WTC11 (cell line): Measurements from ENCODE around the gene TPPP3. TPM values are rescaled to one million over a fixed set of nuclear protein-coding genes. Genes with fewer than 3 reads are reported as not detected.
A peak's percentile ranks its signal among the peaks of the same experiment; 100 is the strongest.

Experiments used
- ATAC-seq: fragments of 200-7000 bp; cut with Tn5 transposase; 2 replicates; pipeline ENCODE4 v1.10.0; 2021; ENCODE audit warnings: mild to moderate bottlenecking, moderate library complexity
- CTCF ChIA-PET: fragments of 300-600 bp; sonication (Branson Sonifier 250); formaldehyde crosslinking; loops from one replicate; lab custom pipeline; 2021; ENCODE audit warnings: antibody characterized with exemption; lab: Charles Lee
- POLR2A ChIA-PET: fragments of 350-600 bp; sonication (Branson Sonifier 250); formaldehyde crosslinking; loops from one replicate; lab custom pipeline; 2021; ENCODE audit warnings: antibody characterized with exemption; lab: Charles Lee
- DNase-seq: peaks from one replicate; pipeline ENCODE4 v3.0.0; 2021; ENCODE audit warnings: low spot score
- H3K27ac Mint-ChIP-seq: 2 replicates; pipeline ENCODE4 v1.8.0; 2021; ENCODE audit warnings: mixed read lengths
- H3K27me3 Mint-ChIP-seq: 2 replicates; pipeline ENCODE4 v1.8.0; 2021; ENCODE audit warnings: low read depth, mild to moderate bottlenecking, moderate library complexity, mixed read lengths
- H3K36me3 Mint-ChIP-seq: 2 replicates; pipeline ENCODE4 v1.8.0; 2021; ENCODE audit warnings: mixed read lengths
- H3K4me1 Mint-ChIP-seq: 2 replicates; pipeline ENCODE4 v1.8.0; 2022; ENCODE audit warnings: mixed read lengths
- H3K4me3 Mint-ChIP-seq: 2 replicates; pipeline ENCODE4 v1.8.0; 2021; ENCODE audit warnings: mild to moderate bottlenecking, moderate library complexity, mixed read lengths
- H3K9me3 Mint-ChIP-seq: 2 replicates; pipeline ENCODE4 v1.8.0; 2021; ENCODE audit warnings: mixed read lengths
- ATF3 ChIP-seq: sonication (generic); formaldehyde crosslinking; conservative IDR thresholded peaks from 2 replicates; pipeline ENCODE4 v1.8.1; 2022; ENCODE audit warnings: mild to moderate bottlenecking, missing genetic modification reagents
- ATF6 ChIP-seq: sonication (generic); formaldehyde crosslinking; IDR thresholded peaks from 2 replicates; pipeline ENCODE4 v1.8.1; 2023; ENCODE audit warnings: mild to moderate bottlenecking, missing genetic modification reagents
- CBFB ChIP-seq: sonication (generic); formaldehyde crosslinking; IDR thresholded peaks from 2 replicates; pipeline ENCODE4 v1.8.1; 2022; ENCODE audit warnings: mild to moderate bottlenecking, low read depth, missing genetic modification reagents
- CDX4 ChIP-seq: fragments of 250-450 bp; sonication (Bioruptor Pico); IDR thresholded peaks from 2 replicates; pipeline ENCODE4 v1.9.0; 2021; ENCODE audit warnings: moderate library complexity, mild to moderate bottlenecking, inconsistent platforms, borderline replicate concordance
- CREB1 ChIP-seq: sonication (generic); formaldehyde crosslinking; IDR thresholded peaks from 2 replicates; pipeline ENCODE4 v1.8.0; 2023; ENCODE audit warnings: mild to moderate bottlenecking, missing genetic modification reagents
- E2F4 ChIP-seq: sonication (generic); formaldehyde crosslinking; IDR thresholded peaks from 2 replicates; pipeline ENCODE4 v1.8.1; 2022; ENCODE audit warnings: low read depth, mild to moderate bottlenecking, moderate library complexity, missing genetic modification reagents, borderline replicate concordance
- EMX1 ChIP-seq: fragments of 250-450 bp; sonication (Bioruptor Pico); IDR thresholded peaks from 2 replicates; pipeline ENCODE4 v1.8.0; 2021; ENCODE audit warnings: mild to moderate bottlenecking
- ETV6 ChIP-seq: sonication (generic); formaldehyde crosslinking; IDR thresholded peaks from 2 replicates; pipeline ENCODE4 v1.8.1; 2022; ENCODE audit warnings: mild to moderate bottlenecking, missing genetic modification reagents
- FOXP1 ChIP-seq: sonication (generic); formaldehyde crosslinking; IDR thresholded peaks from 2 replicates; pipeline ENCODE4 v1.8.0; 2022; ENCODE audit warnings: missing genetic modification reagents, mild to moderate bottlenecking, moderate library complexity, borderline replicate concordance
- GABPB1 ChIP-seq: sonication (generic); formaldehyde crosslinking; IDR thresholded peaks from 2 replicates; pipeline ENCODE4 v1.8.1; 2023; ENCODE audit warnings: mild to moderate bottlenecking, missing genetic modification reagents
- HMGA2 ChIP-seq: fragments of 250-450 bp; sonication (Bioruptor Pico); IDR thresholded peaks from 2 replicates; pipeline ENCODE4 v1.4.0; 2021; ENCODE audit warnings: mild to moderate bottlenecking, moderate library complexity
- MAX ChIP-seq: sonication (generic); formaldehyde crosslinking; IDR thresholded peaks from 2 replicates; pipeline ENCODE4 v1.8.0; 2022; ENCODE audit warnings: mild to moderate bottlenecking, missing genetic modification reagents
- MYBL2 ChIP-seq: sonication (generic); formaldehyde crosslinking; IDR thresholded peaks from 2 replicates; pipeline ENCODE4 v1.8.1; 2023; ENCODE audit warnings: mild to moderate bottlenecking, moderate library complexity, missing genetic modification reagents
- NR1H2 ChIP-seq: sonication (generic); formaldehyde crosslinking; IDR thresholded peaks from 2 replicates; pipeline ENCODE4 v1.9.0; 2021; ENCODE audit warnings: mild to moderate bottlenecking, moderate library complexity, missing genetic modification reagents
- OVOL2 ChIP-seq: fragments of 250-450 bp; sonication (Bioruptor Pico); IDR thresholded peaks from 2 replicates; pipeline ENCODE4 v1.9.0; 2021; ENCODE audit warnings: mild to moderate bottlenecking, borderline replicate concordance
- RORB ChIP-seq: fragments of 250-450 bp; sonication (Bioruptor Pico); IDR thresholded peaks from 2 replicates; pipeline ENCODE4 v1.9.0; 2021; ENCODE audit warnings: mild to moderate bottlenecking
- ZNF317 ChIP-seq: sonication (generic); formaldehyde crosslinking; IDR thresholded peaks from 2 replicates; pipeline ENCODE4 v1.8.1; 2023; ENCODE audit warnings: low read depth, mild to moderate bottlenecking, moderate library complexity, missing genetic modification reagents, borderline replicate concordance
- total RNA-seq: library from RNA; stranded (reverse); gene quantifications from 3 replicates; pipeline ENCODE4 v1.2.3, GENCODE V29; 2021
- TF ChIP-seq, protein P1 (sequence below): sonication (generic); formaldehyde crosslinking; IDR thresholded peaks from 2 replicates; pipeline ENCODE4 v1.8.0; 2023; ENCODE audit warnings: missing genetic modification reagents, mild to moderate bottlenecking, borderline replicate concordance
- TF ChIP-seq, protein P2 (sequence below): sonication (generic); formaldehyde crosslinking; IDR thresholded peaks from 2 replicates; pipeline ENCODE4 v1.8.0; 2022; ENCODE audit warnings: missing genetic modification reagents
- TF ChIP-seq, protein P3 (sequence below): sonication (generic); formaldehyde crosslinking; conservative IDR thresholded peaks from 2 replicates; pipeline ENCODE4 v1.8.1; 2023; ENCODE audit warnings: mild to moderate bottlenecking, low read depth, missing genetic modification reagents, moderate library complexity

TPPP3 gene
- total RNA-seq, 1 experiment from 2014 or later, result 0.74 TPM

GRCh38 chr16:67395458-67396158, 2.3 kb upstream of the TPPP3 start:
- POLR2A ChIA-PET, result no interaction called here
- Mint-ChIP-seq H3K27me3 (peaks cover 59% of the 10 kb centered on the region), H3K4me1 (peaks cover 23% of the 10 kb centered on the region), H3K36me3 (no peaks in the 10 kb centered on the region)
- TF ChIP-seq HMGA2 (CRISPR knock-in tag) (no peak), OVOL2 (no peak), CREB1 (CRISPR knock-in tag) (no peak), MYBL2 (CRISPR knock-in tag) (no peak), E2F4 (CRISPR knock-in tag) (no peak), CBFB (CRISPR knock-in tag) (no peak), FOXP1 (CRISPR knock-in tag) (no peak), ATF3 (CRISPR knock-in tag) (no peak), CDX4 (CRISPR knock-in tag) (no peak), NR1H2 (CRISPR knock-in tag) (no peak), RORB (CRISPR knock-in tag) (no peak), MAX (CRISPR knock-in tag) (no peak), GABPB1 (CRISPR knock-in tag) (no peak), ATF6 (no peak), ZNF317 (CRISPR knock-in tag) (no peak), ETV6 (CRISPR knock-in tag) (no peak), EMX1 (CRISPR knock-in tag) (no peak)
- TF ChIP-seq, protein P1, sequence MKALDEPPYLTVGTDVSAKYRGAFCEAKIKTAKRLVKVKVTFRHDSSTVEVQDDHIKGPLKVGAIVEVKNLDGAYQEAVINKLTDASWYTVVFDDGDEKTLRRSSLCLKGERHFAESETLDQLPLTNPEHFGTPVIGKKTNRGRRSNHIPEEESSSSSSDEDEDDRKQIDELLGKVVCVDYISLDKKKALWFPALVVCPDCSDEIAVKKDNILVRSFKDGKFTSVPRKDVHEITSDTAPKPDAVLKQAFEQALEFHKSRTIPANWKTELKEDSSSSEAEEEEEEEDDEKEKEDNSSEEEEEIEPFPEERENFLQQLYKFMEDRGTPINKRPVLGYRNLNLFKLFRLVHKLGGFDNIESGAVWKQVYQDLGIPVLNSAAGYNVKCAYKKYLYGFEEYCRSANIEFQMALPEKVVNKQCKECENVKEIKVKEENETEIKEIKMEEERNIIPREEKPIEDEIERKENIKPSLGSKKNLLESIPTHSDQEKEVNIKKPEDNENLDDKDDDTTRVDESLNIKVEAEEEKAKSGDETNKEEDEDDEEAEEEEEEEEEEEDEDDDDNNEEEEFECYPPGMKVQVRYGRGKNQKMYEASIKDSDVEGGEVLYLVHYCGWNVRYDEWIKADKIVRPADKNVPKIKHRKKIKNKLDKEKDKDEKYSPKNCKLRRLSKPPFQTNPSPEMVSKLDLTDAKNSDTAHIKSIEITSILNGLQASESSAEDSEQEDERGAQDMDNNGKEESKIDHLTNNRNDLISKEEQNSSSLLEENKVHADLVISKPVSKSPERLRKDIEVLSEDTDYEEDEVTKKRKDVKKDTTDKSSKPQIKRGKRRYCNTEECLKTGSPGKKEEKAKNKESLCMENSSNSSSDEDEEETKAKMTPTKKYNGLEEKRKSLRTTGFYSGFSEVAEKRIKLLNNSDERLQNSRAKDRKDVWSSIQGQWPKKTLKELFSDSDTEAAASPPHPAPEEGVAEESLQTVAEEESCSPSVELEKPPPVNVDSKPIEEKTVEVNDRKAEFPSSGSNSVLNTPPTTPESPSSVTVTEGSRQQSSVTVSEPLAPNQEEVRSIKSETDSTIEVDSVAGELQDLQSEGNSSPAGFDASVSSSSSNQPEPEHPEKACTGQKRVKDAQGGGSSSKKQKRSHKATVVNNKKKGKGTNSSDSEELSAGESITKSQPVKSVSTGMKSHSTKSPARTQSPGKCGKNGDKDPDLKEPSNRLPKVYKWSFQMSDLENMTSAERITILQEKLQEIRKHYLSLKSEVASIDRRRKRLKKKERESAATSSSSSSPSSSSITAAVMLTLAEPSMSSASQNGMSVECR (CRISPR knock-in tag), result no peak
- TF ChIP-seq, protein P2, sequence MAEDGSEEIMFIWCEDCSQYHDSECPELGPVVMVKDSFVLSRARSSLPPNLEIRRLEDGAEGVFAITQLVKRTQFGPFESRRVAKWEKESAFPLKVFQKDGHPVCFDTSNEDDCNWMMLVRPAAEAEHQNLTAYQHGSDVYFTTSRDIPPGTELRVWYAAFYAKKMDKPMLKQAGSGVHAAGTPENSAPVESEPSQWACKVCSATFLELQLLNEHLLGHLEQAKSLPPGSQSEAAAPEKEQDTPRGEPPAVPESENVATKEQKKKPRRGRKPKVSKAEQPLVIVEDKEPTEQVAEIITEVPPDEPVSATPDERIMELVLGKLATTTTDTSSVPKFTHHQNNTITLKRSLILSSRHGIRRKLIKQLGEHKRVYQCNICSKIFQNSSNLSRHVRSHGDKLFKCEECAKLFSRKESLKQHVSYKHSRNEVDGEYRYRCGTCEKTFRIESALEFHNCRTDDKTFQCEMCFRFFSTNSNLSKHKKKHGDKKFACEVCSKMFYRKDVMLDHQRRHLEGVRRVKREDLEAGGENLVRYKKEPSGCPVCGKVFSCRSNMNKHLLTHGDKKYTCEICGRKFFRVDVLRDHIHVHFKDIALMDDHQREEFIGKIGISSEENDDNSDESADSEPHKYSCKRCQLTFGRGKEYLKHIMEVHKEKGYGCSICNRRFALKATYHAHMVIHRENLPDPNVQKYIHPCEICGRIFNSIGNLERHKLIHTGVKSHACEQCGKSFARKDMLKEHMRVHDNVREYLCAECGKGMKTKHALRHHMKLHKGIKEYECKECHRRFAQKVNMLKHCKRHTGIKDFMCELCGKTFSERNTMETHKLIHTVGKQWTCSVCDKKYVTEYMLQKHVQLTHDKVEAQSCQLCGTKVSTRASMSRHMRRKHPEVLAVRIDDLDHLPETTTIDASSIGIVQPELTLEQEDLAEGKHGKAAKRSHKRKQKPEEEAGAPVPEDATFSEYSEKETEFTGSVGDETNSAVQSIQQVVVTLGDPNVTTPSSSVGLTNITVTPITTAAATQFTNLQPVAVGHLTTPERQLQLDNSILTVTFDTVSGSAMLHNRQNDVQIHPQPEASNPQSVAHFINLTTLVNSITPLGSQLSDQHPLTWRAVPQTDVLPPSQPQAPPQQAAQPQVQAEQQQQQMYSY (CRISPR knock-in tag), result no peak
- TF ChIP-seq, protein P3, sequence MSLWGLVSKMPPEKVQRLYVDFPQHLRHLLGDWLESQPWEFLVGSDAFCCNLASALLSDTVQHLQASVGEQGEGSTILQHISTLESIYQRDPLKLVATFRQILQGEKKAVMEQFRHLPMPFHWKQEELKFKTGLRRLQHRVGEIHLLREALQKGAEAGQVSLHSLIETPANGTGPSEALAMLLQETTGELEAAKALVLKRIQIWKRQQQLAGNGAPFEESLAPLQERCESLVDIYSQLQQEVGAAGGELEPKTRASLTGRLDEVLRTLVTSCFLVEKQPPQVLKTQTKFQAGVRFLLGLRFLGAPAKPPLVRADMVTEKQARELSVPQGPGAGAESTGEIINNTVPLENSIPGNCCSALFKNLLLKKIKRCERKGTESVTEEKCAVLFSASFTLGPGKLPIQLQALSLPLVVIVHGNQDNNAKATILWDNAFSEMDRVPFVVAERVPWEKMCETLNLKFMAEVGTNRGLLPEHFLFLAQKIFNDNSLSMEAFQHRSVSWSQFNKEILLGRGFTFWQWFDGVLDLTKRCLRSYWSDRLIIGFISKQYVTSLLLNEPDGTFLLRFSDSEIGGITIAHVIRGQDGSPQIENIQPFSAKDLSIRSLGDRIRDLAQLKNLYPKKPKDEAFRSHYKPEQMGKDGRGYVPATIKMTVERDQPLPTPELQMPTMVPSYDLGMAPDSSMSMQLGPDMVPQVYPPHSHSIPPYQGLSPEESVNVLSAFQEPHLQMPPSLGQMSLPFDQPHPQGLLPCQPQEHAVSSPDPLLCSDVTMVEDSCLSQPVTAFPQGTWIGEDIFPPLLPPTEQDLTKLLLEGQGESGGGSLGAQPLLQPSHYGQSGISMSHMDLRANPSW (CRISPR knock-in tag), result no peak
- TF ChIP-seq, all 79 proteins: peak for 0
- DNase-seq (no peak), ATAC-seq (no peak)
- no peak overlapping the region for H3K27ac Mint-ChIP-seq
- CTCF ChIA-PET, result interaction anchor here (0.5 to 6.8 kb wide), 18 partner anchors 9 to 432 kb away, joined by 3 to 65 read pairs (median 3); partner anchors contain the start of genes ATP6V0D1, KCTD19, LRRC36 and TMEM208
- H3K4me3 Mint-ChIP-seq, result peak overlapping the region; percentile 30; the same call in 1 of the 2 replicates
- no peaks in the 10 kb centered on the region for H3K9me3 Mint-ChIP-seq
